CD4-positive, alpha-beta T cell treated with Interleukin-6 at 100 ng/mL for 8 hours (primary cell): ENCODE measurements around the gene TNS2.

Source experiments
- DNase-seq: peaks from one replicate; pipeline ENCODE4 v3.0.0-alpha.2; 2020; ENCODE audit warnings: mixed read lengths, low spot score

Gene TNS2

GRCh38 chr12:53113136-53113705 lies 63.4 kb downstream of the TNS2 start:
- no peak for DNase-seq

GRCh38 chr12:53113951-53114350 lies 64.1 kb downstream of the TNS2 start:
- DNase-seq = no peak
